ACC112 (cell line): ENCODE results near the gene PELO.

ENCODE experiments used
- H2AFZ ChIP-seq: fragments of 200-600 bp; sonication (generic); one replicate; pipeline ENCODE4 v1.6.0; 2017; ENCODE audit warnings: antibody characterized with exemption, low read length; ENCODE audit not compliant: unreplicated experiment
- H3K27ac ChIP-seq: fragments of 200-600 bp; sonication (generic); 2 replicates; pipeline ENCODE4 v1.5.1; 2014; ENCODE audit warnings: low read depth, mild to moderate bottlenecking, antibody characterized with exemption, low read length, moderate library complexity
- H3K27me3 ChIP-seq: fragments of 200-600 bp; sonication (generic); 2 replicates; pipeline ENCODE4 v1.6.1; 2014; ENCODE audit warnings: mild to moderate bottlenecking, antibody characterized with exemption, low read length, moderate library complexity, mixed read lengths; ENCODE audit not compliant: insufficient read depth
- H3K36me3 ChIP-seq: fragments of 200-600 bp; sonication (generic); 2 replicates; pipeline ENCODE4 v1.6.1; 2016; ENCODE audit warnings: mild to moderate bottlenecking, antibody characterized with exemption, low read length, moderate library complexity, mixed read lengths; ENCODE audit not compliant: insufficient read depth
- H3K4me1 ChIP-seq: fragments of 200-600 bp; sonication (generic); one replicate; pipeline ENCODE4 v1.6.1; 2016; ENCODE audit warnings: low read length, mixed read lengths; ENCODE audit not compliant: insufficient read depth, unreplicated experiment, control insufficient read depth
- H3K4me3 ChIP-seq: fragments of 200-600 bp; sonication (generic); 2 replicates; pipeline ENCODE4 v1.5.1; 2014; ENCODE audit warnings: mild to moderate bottlenecking, low read depth, low read length
- H3K79me2 ChIP-seq: fragments of 200-600 bp; sonication (generic); one replicate; pipeline ENCODE4 v1.6.0; 2016; ENCODE audit warnings: low read length; ENCODE audit not compliant: control insufficient read depth, unreplicated experiment, insufficient read depth

The PELO gene

GRCh38 chr5:52751137-52751536 is 36.6 kb upstream of the PELO start:
- H2AFZ ChIP-seq, result no peak overlapping the region
- H3K27ac ChIP-seq, result no peak overlapping the region
- no peaks in the 10 kb centered on the region for H3K79me2 ChIP-seq

GRCh38 chr5:52754051-52754450 is 33.7 kb upstream of the PELO start:
- H3K27me3 ChIP-seq, result no peaks in the 10 kb centered on the region
- H3K4me3 ChIP-seq, result no peak overlapping the region
- no peak overlapping the region for H3K27ac ChIP-seq
- no peaks in the 10 kb centered on the region for H3K36me3 ChIP-seq
- no peaks in the 10 kb centered on the region for H3K79me2 ChIP-seq
- H2AFZ ChIP-seq, result no peak overlapping the region
- H3K4me1 ChIP-seq, result no peaks in the 10 kb centered on the region

More at GRCh38 chr5:52751137-52751536, 36.6 kb upstream of the PELO start:
- no peaks in the 10 kb centered on the region for H3K36me3 ChIP-seq
- H3K27me3 ChIP-seq, result no peaks in the 10 kb centered on the region
- no peak overlapping the region for H3K4me3 ChIP-seq
- H3K4me1 ChIP-seq, result no peaks in the 10 kb centered on the region

GRCh38 chr5:52757527-52757926 is 30.2 kb upstream of the PELO start:
- Histone ChIP-seq H3K4me3 (no peak overlapping the region), H3K79me2 (no peaks in the 10 kb centered on the region), H3K27me3 (no peaks in the 10 kb centered on the region), H3K27ac (no peak overlapping the region), H3K4me1 (no peaks in the 10 kb centered on the region), H3K36me3 (no peaks in the 10 kb centered on the region), H2AFZ (peak overlapping the region; percentile 36)

- Histone ChIP-seq H2AFZ (no peak overlapping the region), H3K27me3 (no peaks in the 10 kb centered on the region), H3K79me2 (no peaks in the 10 kb centered on the region), H3K4me1 (no peaks in the 10 kb centered on the region), H3K27ac (no peak overlapping the region), H3K36me3 (no peaks in the 10 kb centered on the region), H3K4me3 (no peak overlapping the region)
Measured at GRCh38 chr5:52758014-52758413, 29.7 kb upstream of the PELO start.

DNA sequence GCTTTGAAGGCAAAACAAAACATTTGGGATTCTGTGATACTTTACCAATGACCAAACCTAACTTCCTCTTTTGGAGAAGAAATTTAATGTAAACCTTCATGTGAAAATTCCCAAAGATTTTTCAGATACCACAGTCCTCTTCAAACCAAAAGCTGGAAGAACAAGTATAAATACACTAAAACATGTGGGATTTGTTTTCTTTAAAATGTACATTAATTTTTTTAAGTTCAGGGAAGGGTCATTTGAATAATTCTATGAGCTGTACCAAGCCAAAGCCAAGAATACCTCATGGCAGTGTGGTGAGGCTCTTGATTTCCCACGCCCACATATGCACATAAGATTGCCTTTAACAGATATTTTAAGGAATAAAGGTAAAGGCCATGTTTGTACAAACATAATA is 28.4 kb upstream of the PELO start:
- no peak overlapping the region for H3K27ac ChIP-seq
- no peak overlapping the region for H3K4me3 ChIP-seq
- no peaks in the 10 kb centered on the region for H3K36me3 ChIP-seq
- no peaks in the 10 kb centered on the region for H3K79me2 ChIP-seq
- no peaks in the 10 kb centered on the region for H3K4me1 ChIP-seq
- H3K27me3 ChIP-seq, result no peaks in the 10 kb centered on the region
- H2AFZ ChIP-seq, result no peak overlapping the region

DNA sequence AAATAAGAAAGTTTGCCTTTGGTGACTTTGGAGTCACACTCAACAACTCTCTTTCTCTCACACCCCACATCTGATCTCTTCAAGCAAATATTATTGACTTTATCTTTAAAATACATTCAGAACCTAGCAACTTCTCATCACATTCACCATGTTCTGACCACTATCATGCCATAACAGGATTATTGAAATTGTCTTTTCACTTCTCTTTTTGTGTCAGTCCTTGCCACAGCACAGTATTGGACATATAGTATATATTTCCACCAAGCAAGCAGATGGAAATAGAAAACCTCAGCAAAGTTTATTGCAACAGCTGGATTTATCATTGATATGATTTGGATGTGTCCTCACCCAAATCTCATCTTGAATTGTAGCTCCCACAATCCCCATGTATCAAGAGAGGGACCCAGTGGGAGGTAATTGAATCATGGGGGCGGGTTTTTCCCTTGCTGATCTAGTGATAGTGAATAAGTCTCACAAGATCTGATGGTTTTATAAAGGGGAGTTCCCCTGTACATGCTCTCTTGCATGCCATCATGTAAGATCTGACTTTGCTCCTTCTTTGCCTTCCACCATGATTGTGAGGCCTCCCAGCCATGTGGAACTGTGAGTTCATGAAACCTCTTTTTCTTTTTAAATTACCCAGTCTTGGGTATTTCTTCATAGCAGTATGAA is 26.9 kb upstream of the PELO start:
- no peaks in the 10 kb centered on the region for H3K36me3 ChIP-seq
- H3K4me3 ChIP-seq, result no peak overlapping the region
- H3K4me1 ChIP-seq, result no peaks in the 10 kb centered on the region
- no peaks in the 10 kb centered on the region for H3K79me2 ChIP-seq
- no peak overlapping the region for H2AFZ ChIP-seq
- H3K27ac ChIP-seq, result no peak overlapping the region
- no peaks in the 10 kb centered on the region for H3K27me3 ChIP-seq

DNA sequence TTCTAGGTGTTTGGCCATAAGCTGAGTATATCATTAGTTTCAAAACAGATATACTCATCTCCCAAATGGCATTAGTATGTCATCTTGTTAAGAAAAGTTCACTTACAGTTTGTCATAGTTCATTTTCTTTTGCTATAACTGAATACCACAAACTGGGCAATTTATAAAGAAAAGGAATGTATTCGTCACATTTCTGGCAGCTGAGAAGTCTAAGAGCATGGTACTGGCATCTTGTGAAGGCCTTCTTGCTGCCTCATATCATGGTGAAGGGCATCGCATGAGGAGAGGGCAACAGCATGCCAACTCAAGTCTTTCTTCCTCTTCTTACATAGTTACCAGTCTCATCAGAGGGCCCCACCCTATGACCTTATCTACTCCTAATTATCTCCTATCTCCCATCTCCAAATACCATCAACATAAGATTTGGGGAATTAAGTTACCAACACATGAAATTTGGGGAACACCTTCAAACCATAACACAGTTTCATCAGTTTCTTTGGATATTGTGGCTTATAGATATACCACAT is 20.4 kb upstream of the PELO start:
- Histone ChIP-seq H3K36me3 (no peaks in the 10 kb centered on the region), H3K4me3 (no peak overlapping the region), H3K79me2 (no peaks in the 10 kb centered on the region), H3K27ac (no peak overlapping the region), H3K4me1 (no peaks in the 10 kb centered on the region), H3K27me3 (no peaks in the 10 kb centered on the region), H2AFZ (no peak overlapping the region)

DNA sequence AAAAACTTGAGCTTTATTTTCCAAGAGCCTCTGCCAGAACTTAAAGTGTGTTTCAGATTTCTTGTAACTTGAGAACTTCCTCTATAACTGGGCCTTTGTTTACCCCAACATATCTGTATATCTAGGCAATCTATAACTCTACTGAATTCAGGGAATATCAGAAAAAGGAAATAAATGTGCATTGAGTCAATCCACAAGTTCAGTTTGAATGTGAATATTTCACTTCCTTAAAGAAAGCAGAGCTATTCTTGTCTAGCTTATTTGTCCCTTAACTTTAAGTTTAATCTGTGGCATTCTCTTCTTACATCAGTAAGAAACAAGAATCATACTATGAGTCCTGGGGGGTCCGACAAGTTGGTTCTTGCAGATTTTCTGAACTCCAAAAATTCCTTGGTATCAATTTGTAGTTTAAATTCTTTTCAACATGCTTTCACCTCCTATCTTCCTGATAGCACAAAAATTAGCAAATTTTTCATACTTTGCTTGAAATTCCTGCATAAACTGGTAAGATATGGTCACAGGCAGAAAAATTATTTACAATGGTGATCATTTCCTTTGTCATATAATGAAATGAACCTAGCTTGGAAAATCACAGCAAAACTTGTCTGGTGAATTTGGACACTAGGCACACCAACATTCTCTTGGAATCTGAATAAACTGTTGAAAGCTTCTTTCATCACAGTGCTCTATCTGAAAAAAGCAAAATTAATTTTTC is 19.8 kb upstream of the PELO start:
- Histone ChIP-seq H3K79me2 (no peaks in the 10 kb centered on the region), H3K27me3 (no peaks in the 10 kb centered on the region), H3K27ac (no peak overlapping the region), H3K4me3 (no peak overlapping the region), H3K36me3 (no peaks in the 10 kb centered on the region), H2AFZ (no peak overlapping the region), H3K4me1 (no peaks in the 10 kb centered on the region)

DNA sequence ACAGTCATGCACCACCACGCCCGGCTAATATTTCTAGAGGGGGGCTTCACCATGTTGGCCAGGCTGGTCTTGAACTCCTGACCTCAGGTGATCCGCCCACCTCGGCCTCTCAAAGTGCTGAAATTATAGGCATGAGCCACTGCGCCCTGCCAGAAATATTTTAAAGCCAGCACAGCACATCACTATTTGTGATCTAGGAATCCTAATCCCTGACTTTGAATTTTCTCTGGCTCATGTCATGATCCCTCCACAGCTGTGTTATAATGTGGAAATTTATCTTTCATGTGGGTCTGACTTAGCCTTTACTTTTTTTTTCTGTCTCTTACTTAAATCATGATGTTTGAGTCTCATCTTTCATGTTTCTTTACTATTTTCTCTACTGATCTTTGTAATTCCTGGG is 18.7 kb upstream of the PELO start:
- Histone ChIP-seq H3K36me3 (no peaks in the 10 kb centered on the region), H2AFZ (no peak overlapping the region), H3K4me1 (no peaks in the 10 kb centered on the region), H3K27me3 (no peaks in the 10 kb centered on the region), H3K4me3 (no peak overlapping the region), H3K79me2 (no peaks in the 10 kb centered on the region), H3K27ac (no peak overlapping the region)

DNA sequence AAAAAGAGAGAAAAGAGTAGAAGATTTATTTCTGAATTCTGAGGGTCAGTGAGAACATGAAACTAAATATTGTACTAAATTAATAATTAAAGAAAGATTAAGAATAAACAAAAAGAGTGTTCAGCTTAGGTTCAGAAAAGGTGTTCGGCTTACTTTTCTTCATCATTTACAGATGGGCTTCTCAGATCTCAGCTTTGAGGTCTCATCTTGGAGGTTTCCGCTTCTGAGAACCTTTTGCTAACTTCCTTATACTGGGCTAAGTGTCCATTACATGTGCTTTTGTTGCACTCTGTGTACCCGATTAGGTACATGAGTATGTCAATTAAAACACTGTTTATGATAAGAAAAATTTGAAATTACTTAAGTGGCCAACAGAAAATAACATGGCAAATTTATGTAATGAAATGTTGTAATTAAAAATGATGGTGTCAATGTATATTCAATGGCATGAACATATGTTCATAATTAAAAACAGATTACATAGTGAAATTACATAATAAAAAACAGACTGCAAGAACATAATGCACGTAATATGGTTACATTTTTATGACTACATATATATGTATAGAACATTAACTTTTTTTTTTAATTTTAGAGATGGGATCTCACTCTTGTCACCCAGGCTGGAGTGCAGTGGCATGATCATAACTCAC is 17.3 kb upstream of the PELO start:
- Histone ChIP-seq H3K27me3 (no peaks in the 10 kb centered on the region), H3K27ac (no peak overlapping the region), H3K36me3 (no peaks in the 10 kb centered on the region), H3K4me3 (no peak overlapping the region), H3K4me1 (no peaks in the 10 kb centered on the region), H2AFZ (no peak overlapping the region), H3K79me2 (no peaks in the 10 kb centered on the region)
